AG10803 (cell line): ENCODE measurements around the gene GALNT17.

Experiments used
- DNase-seq: peaks from one replicate; pipeline ENCODE4 v3.0.0; 2010; ENCODE audit warnings: low read depth
- H3K4me3 ChIP-seq: 2 replicates; pipeline ENCODE4 v1.5.1; 2011; ENCODE audit warnings: mild to moderate bottlenecking, low read length, control low read depth
- CTCF ChIP-seq: conservative IDR thresholded peaks from 2 replicates; pipeline ENCODE4 v1.5.1; 2011; ENCODE audit warnings: mild to moderate bottlenecking, low read length, control low read depth, inconsistent platforms

The GALNT17 gene

GRCh38 chr7:71517940-71518699 lies 386.2 kb downstream of the GALNT17 start:
- DNase-seq, result peak; percentile 18
- TF ChIP-seq CTCF, result peak; percentile 20
- H3K4me3 ChIP-seq, result no peak overlapping the region

- DNase-seq, result no peak
- no peak overlapping the region for H3K4me3 ChIP-seq
- no peak for TF ChIP-seq CTCF
These were observed 386.9 kb downstream of the GALNT17 start for GRCh38 chr7:71518880-71519279.

GRCh38 chr7:71521506-71521905 lies 389.6 kb downstream of the GALNT17 start:
- H3K4me3 ChIP-seq, result no peak overlapping the region
- DNase-seq, result peak; percentile 92
- TF ChIP-seq CTCF, result peak; percentile 13; the same call in 1 of the 2 replicates

- no peak overlapping the region for H3K4me3 ChIP-seq
- TF ChIP-seq CTCF, result no peak
- no peak for DNase-seq
These were observed 394.2 kb downstream of the GALNT17 start for GRCh38 chr7:71526106-71526505.

- TF ChIP-seq CTCF, result no peak
- no peak overlapping the region for H3K4me3 ChIP-seq
- no peak for DNase-seq
These were observed 395.3 kb downstream of the GALNT17 start for GRCh38 chr7:71527213-71527612.

- TF ChIP-seq CTCF, result no peak
- no peak overlapping the region for H3K4me3 ChIP-seq
- no peak for DNase-seq
These were observed 403.7 kb downstream of the GALNT17 start for GRCh38 chr7:71535616-71536015.

- H3K4me3 ChIP-seq, result no peak overlapping the region
- no peak for DNase-seq
- TF ChIP-seq CTCF, result no peak
These were observed 406.3 kb downstream of the GALNT17 start for GRCh38 chr7:71538210-71538609.
